ENCODE data around the gene MOV10. TPM values are rescaled to one million over a fixed set of nuclear protein-coding genes. Genes with fewer than 3 reads are reported as not detected.
A peak's percentile ranks its signal among the peaks of the same experiment; 100 is the strongest.

Gene MOV10
- total and polyA plus RNA-seq, 10 of the 15 experiments (the other 5 are each of a cell fraction or from before 2014, with no cell fraction given): 21.0 to 80.3 (median 49.8) TPM

- TF ChIP-seq PBX3 (IDR thresholded peaks at IDR 0.05; ENCODE audit: insufficient replicate concordance, low read depth, low read length) (no peak), GATAD2B (conservative IDR thresholded peaks at IDR 0.05; ENCODE audit: low read depth) (peak; percentile 39; the same call in 1 of the 2 replicates), CREM (IDR thresholded peaks at IDR 0.05; ENCODE audit: low read depth) (no peak), BHLHE40 (IDR thresholded peaks at IDR 0.05; ENCODE audit: borderline replicate concordance in 1 of 2, low read depth in 2 of 2, low read length in 1 of 2) (peak in 1 of 2 experiments; percentile 38; a peak in 1 of 4 replicates), NR2C1 (IDR thresholded peaks at IDR 0.05) (0 out of 2 replicates have a peak, but pooled peaks have one; percentile 13), BCL11A (IDR thresholded peaks at IDR 0.05; ENCODE audit: low read depth, low read length) (no peak), POU2F2 (IDR thresholded peaks at IDR 0.05; ENCODE audit: borderline replicate concordance, low read depth, low read length) (no peak), TBL1XR1 (IDR thresholded peaks at IDR 0.05; ENCODE audit: low read depth, low read length) (no peak), SUPT20H (IDR thresholded peaks at IDR 0.05; ENCODE audit: borderline replicate concordance, control insufficient read depth, low read depth, low read length) (no peak), NFYB (IDR thresholded peaks at IDR 0.05; ENCODE audit: insufficient read depth, low read depth, low read length) (no peak), NFIC (IDR thresholded peaks at IDR 0.05; ENCODE audit: low read depth, low read length) (no peak), RAD51 (IDR thresholded peaks at IDR 0.05) (no peak)
- TF ChIP-seq, protein P1, sequence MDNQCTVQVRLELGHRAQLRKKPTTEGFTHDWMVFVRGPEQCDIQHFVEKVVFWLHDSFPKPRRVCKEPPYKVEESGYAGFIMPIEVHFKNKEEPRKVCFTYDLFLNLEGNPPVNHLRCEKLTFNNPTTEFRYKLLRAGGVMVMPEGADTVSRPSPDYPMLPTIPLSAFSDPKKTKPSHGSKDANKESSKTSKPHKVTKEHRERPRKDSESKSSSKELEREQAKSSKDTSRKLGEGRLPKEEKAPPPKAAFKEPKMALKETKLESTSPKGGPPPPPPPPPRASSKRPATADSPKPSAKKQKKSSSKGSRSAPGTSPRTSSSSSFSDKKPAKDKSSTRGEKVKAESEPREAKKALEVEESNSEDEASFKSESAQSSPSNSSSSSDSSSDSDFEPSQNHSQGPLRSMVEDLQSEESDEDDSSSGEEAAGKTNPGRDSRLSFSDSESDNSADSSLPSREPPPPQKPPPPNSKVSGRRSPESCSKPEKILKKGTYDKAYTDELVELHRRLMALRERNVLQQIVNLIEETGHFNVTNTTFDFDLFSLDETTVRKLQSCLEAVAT (IDR thresholded peaks at IDR 0.05): peak; percentile 93
- TF ChIP-seq, protein P2, sequence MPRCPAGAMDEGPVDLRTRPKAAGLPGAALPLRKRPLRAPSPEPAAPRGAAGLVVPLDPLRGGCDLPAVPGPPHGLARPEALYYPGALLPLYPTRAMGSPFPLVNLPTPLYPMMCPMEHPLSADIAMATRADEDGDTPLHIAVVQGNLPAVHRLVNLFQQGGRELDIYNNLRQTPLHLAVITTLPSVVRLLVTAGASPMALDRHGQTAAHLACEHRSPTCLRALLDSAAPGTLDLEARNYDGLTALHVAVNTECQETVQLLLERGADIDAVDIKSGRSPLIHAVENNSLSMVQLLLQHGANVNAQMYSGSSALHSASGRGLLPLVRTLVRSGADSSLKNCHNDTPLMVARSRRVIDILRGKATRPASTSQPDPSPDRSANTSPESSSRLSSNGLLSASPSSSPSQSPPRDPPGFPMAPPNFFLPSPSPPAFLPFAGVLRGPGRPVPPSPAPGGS (IDR thresholded peaks at IDR 0.05; ENCODE audit: borderline replicate concordance, insufficient read depth, low read depth, low read length, poor library complexity, severe bottlenecking): no peak
Measured at GRCh38 chr1:112706505-112707220, 32.2 kb downstream of the MOV10 start, which contains the start of gene RHOC (continued).

Measured in GM12878 (cell line).